ENCODE measurements around the gene TGFA.
A peak's percentile ranks its signal among the peaks of the same experiment; 100 is the strongest.

TGFA gene

GRCh38 chr2:70565039-70565731 lies 11.6 kb upstream of the TGFA start:
- H2AFZ ChIP-seq (ENCODE audit: low read depth, low read length): no peak overlapping the region
- H3K9me3 ChIP-seq (ENCODE audit: low read length): no peaks in the 10 kb centered on the region
- H3K4me3 ChIP-seq (ENCODE audit: low read length): no peak overlapping the region
- H3K4me1 ChIP-seq (ENCODE audit: insufficient read depth, low read length): no peaks in the 10 kb centered on the region
- no peaks in the 10 kb centered on the region for H3K36me3 ChIP-seq (ENCODE audit: insufficient read depth, low read length)
- H3K27me3 ChIP-seq (ENCODE audit: insufficient read depth, low read length): no peaks in the 10 kb centered on the region

GRCh38 chr2:70561893-70562292 lies 8.3 kb upstream of the TGFA start:
- Histone ChIP-seq H3K9me3 (ENCODE audit: low read length) (no peaks in the 10 kb centered on the region), H3K4me3 (ENCODE audit: low read length) (no peak overlapping the region), H2AFZ (ENCODE audit: low read depth, low read length) (no peak overlapping the region)

GRCh38 chr2:70560442-70560841 lies 6.8 kb upstream of the TGFA start:
- peaks cover 10% of the 10 kb centered on the region for H3K27me3 ChIP-seq (ENCODE audit: insufficient read depth, low read length)
- H3K4me3 ChIP-seq (ENCODE audit: low read length): no peak overlapping the region
- H3K4me1 ChIP-seq (ENCODE audit: insufficient read depth, low read length): no peaks in the 10 kb centered on the region
- no peaks in the 10 kb centered on the region for H3K9me3 ChIP-seq (ENCODE audit: low read length)
- H3K36me3 ChIP-seq (ENCODE audit: insufficient read depth, low read length): no peaks in the 10 kb centered on the region
- H2AFZ ChIP-seq (ENCODE audit: low read depth, low read length): no peak overlapping the region

More at GRCh38 chr2:70561893-70562292, 8.3 kb upstream of the TGFA start:
- no peaks in the 10 kb centered on the region for H3K4me1 ChIP-seq (ENCODE audit: insufficient read depth, low read length)
- no peaks in the 10 kb centered on the region for H3K36me3 ChIP-seq (ENCODE audit: insufficient read depth, low read length)
- H3K27me3 ChIP-seq (ENCODE audit: insufficient read depth, low read length): peaks cover 10% of the 10 kb centered on the region

GRCh38 chr2:70560040-70560439 lies 6.4 kb upstream of the TGFA start:
- H3K36me3 ChIP-seq (ENCODE audit: insufficient read depth, low read length): no peaks in the 10 kb centered on the region
- H3K27me3 ChIP-seq (ENCODE audit: insufficient read depth, low read length): peaks cover 14% of the 10 kb centered on the region
- H3K9me3 ChIP-seq (ENCODE audit: low read length): no peaks in the 10 kb centered on the region
- no peak overlapping the region for H2AFZ ChIP-seq (ENCODE audit: low read depth, low read length)
- no peaks in the 10 kb centered on the region for H3K4me1 ChIP-seq (ENCODE audit: insufficient read depth, low read length)
- no peak overlapping the region for H3K4me3 ChIP-seq (ENCODE audit: low read length)

GRCh38 chr2:70558195-70558808 lies 4.7 kb upstream of the TGFA start:
- Histone ChIP-seq H3K4me1 (ENCODE audit: insufficient read depth, low read length) (peaks cover 3% of the 10 kb centered on the region), H3K36me3 (ENCODE audit: insufficient read depth, low read length) (no peaks in the 10 kb centered on the region), H3K9me3 (ENCODE audit: low read length) (no peaks in the 10 kb centered on the region), H2AFZ (ENCODE audit: low read depth, low read length) (no peak overlapping the region), H3K27me3 (ENCODE audit: insufficient read depth, low read length) (peaks cover 25% of the 10 kb centered on the region), H3K4me3 (ENCODE audit: low read length) (no peak overlapping the region)

GRCh38 chr2:70557171-70557838 lies 3.7 kb upstream of the TGFA start:
- no peaks in the 10 kb centered on the region for H3K36me3 ChIP-seq (ENCODE audit: insufficient read depth, low read length)
- peaks cover 35% of the 10 kb centered on the region for H3K27me3 ChIP-seq (ENCODE audit: insufficient read depth, low read length)
- peaks cover 4% of the 10 kb centered on the region for H3K4me1 ChIP-seq (ENCODE audit: insufficient read depth, low read length)
- H2AFZ ChIP-seq (ENCODE audit: low read depth, low read length): no peak overlapping the region
- H3K4me3 ChIP-seq (ENCODE audit: low read length): no peak overlapping the region
- no peaks in the 10 kb centered on the region for H3K9me3 ChIP-seq (ENCODE audit: low read length)

- H3K36me3 ChIP-seq (ENCODE audit: insufficient read depth, low read length): no peaks in the 10 kb centered on the region
- no peak overlapping the region for H2AFZ ChIP-seq (ENCODE audit: low read depth, low read length)
- peaks cover 4% of the 10 kb centered on the region for H3K4me1 ChIP-seq (ENCODE audit: insufficient read depth, low read length)
- H3K4me3 ChIP-seq (ENCODE audit: low read length): no peak overlapping the region
- peaks cover 42% of the 10 kb centered on the region for H3K27me3 ChIP-seq (ENCODE audit: insufficient read depth, low read length)
- no peaks in the 10 kb centered on the region for H3K9me3 ChIP-seq (ENCODE audit: low read length)
Measured at GRCh38 chr2:70556608-70557007, 3.0 kb upstream of the TGFA start.

- Histone ChIP-seq H3K27me3 (ENCODE audit: insufficient read depth, low read length) (peaks cover 55% of the 10 kb centered on the region), H2AFZ (ENCODE audit: low read depth, low read length) (no peak overlapping the region), H3K9me3 (ENCODE audit: low read length) (no peaks in the 10 kb centered on the region), H3K36me3 (ENCODE audit: insufficient read depth, low read length) (no peaks in the 10 kb centered on the region), H3K4me1 (ENCODE audit: insufficient read depth, low read length) (peaks cover 4% of the 10 kb centered on the region), H3K4me3 (ENCODE audit: low read length) (peak overlapping the region; percentile 33)
Measured at GRCh38 chr2:70554338-70554892, 789 bp upstream of the TGFA start.

GRCh38 chr2:70553334-70553583 lies 367 bp downstream of the TGFA start:
- Histone ChIP-seq H3K9me3 (ENCODE audit: low read length) (no peaks in the 10 kb centered on the region), H3K27me3 (ENCODE audit: insufficient read depth, low read length) (peaks cover 65% of the 10 kb centered on the region), H3K4me3 (ENCODE audit: low read length) (peak overlapping the region; percentile 33), H3K4me1 (ENCODE audit: insufficient read depth, low read length) (peaks cover 4% of the 10 kb centered on the region), H2AFZ (ENCODE audit: low read depth, low read length) (peak overlapping the region; percentile 52), H3K36me3 (ENCODE audit: insufficient read depth, low read length) (no peaks in the 10 kb centered on the region)

- peaks cover 4% of the 10 kb centered on the region for H3K4me1 ChIP-seq (ENCODE audit: insufficient read depth, low read length)
- H3K36me3 ChIP-seq (ENCODE audit: insufficient read depth, low read length): no peaks in the 10 kb centered on the region
- H3K27me3 ChIP-seq (ENCODE audit: insufficient read depth, low read length): peaks cover 63% of the 10 kb centered on the region
- H3K9me3 ChIP-seq (ENCODE audit: low read length): no peaks in the 10 kb centered on the region
- no peak overlapping the region for H3K4me3 ChIP-seq (ENCODE audit: low read length)
- no peak overlapping the region for H2AFZ ChIP-seq (ENCODE audit: low read depth, low read length)
Measured at GRCh38 chr2:70552501-70553333, 909 bp downstream of the TGFA start.

GRCh38 chr2:70551167-70551566 lies 2.5 kb downstream of the TGFA start:
- peaks cover 4% of the 10 kb centered on the region for H3K4me1 ChIP-seq (ENCODE audit: insufficient read depth, low read length)
- no peaks in the 10 kb centered on the region for H3K9me3 ChIP-seq (ENCODE audit: low read length)
- peaks cover 55% of the 10 kb centered on the region for H3K27me3 ChIP-seq (ENCODE audit: insufficient read depth, low read length)
- no peaks in the 10 kb centered on the region for H3K36me3 ChIP-seq (ENCODE audit: insufficient read depth, low read length)
- H2AFZ ChIP-seq (ENCODE audit: low read depth, low read length): no peak overlapping the region
- no peak overlapping the region for H3K4me3 ChIP-seq (ENCODE audit: low read length)

- Histone ChIP-seq H3K4me3 (ENCODE audit: low read length) (no peak overlapping the region), H2AFZ (ENCODE audit: low read depth, low read length) (no peak overlapping the region), H3K27me3 (ENCODE audit: insufficient read depth, low read length) (peaks cover 51% of the 10 kb centered on the region), H3K36me3 (ENCODE audit: insufficient read depth, low read length) (no peaks in the 10 kb centered on the region), H3K9me3 (ENCODE audit: low read length) (no peaks in the 10 kb centered on the region), H3K4me1 (ENCODE audit: insufficient read depth, low read length) (peaks cover 4% of the 10 kb centered on the region)
Measured at GRCh38 chr2:70549962-70550361, 3.7 kb downstream of the TGFA start.
